Effector memory CD4-positive, alpha-beta T cell (primary cell): ENCODE data around the gene SPECC1L.

ENCODE experiments used
- DNase-seq, 3 donors: peaks; one replicate each; pipeline ENCODE4 v3.0.0-alpha.2; 2020
- H3K27ac ChIP-seq: 2 replicates; pipeline ENCODE4 v1.7.0; 2013; ENCODE audit warnings: mild to moderate bottlenecking, low read length, moderate library complexity; ENCODE audit not compliant: insufficient read depth, poor library complexity, severe bottlenecking
- H3K27me3 ChIP-seq: replicated peaks from 2 replicates; pipeline ENCODE4 v1.7.0; 2013; ENCODE audit warnings: mild to moderate bottlenecking, low read length; ENCODE audit not compliant: insufficient read depth, control insufficient read depth, poor library complexity, severe bottlenecking
- H3K36me3 ChIP-seq: 2 replicates; pipeline ENCODE4 v1.7.0; 2013; ENCODE audit warnings: mild to moderate bottlenecking, low read length, moderate library complexity; ENCODE audit not compliant: control insufficient read depth, insufficient read depth
- H3K4me1 ChIP-seq: 2 replicates; pipeline ENCODE4 v1.7.0; 2013; ENCODE audit warnings: low read length, mild to moderate bottlenecking; ENCODE audit not compliant: control insufficient read depth, insufficient read depth, poor library complexity, severe bottlenecking
- H3K4me3 ChIP-seq: 2 replicates; pipeline ENCODE4 v1.7.0; 2013; ENCODE audit warnings: low read length, low read depth, mild to moderate bottlenecking; ENCODE audit not compliant: insufficient read depth, poor library complexity, severe bottlenecking
- H3K9me3 ChIP-seq: 2 replicates; pipeline ENCODE4 v1.7.0; 2013; ENCODE audit warnings: mild to moderate bottlenecking, low read length, moderate library complexity; ENCODE audit not compliant: control insufficient read depth

The SPECC1L gene

DNA sequence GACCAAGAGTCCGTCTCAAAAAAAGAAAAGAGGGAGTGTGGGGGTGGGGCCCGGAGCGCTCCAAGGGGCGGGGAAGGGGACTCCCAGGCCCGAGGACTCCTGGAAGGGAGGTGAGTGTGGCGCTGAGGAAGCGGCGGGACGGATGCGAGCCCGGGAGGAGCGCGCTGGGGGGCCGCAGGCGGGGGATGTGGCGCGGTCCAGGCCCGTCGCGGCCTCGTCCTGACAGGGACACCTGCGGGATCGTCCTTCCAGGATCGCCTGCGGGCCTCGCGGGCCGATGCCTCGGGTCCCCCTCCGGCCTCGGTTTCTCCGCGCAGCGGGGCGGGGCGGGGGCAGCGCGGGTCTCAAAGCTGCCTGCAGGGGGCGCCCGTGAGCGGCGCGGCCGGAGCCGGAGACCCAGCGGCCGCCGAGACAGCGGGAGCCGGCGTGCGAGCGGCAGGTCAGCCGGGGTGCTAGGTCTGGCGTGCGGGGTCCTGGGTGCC lies 152.9 kb downstream of the SPECC1L start:
- peak; percentile 34 to 50 (median 37) for DNase-seq
- H3K27me3 ChIP-seq = no peaks in the 10 kb centered on the region
- H3K36me3 ChIP-seq = no peaks in the 10 kb centered on the region
- peak overlapping the region; percentile 61 for H3K4me3 ChIP-seq
- peak overlapping the region; percentile 25 for H3K27ac ChIP-seq
- H3K4me1 ChIP-seq = peaks cover 33% of the 10 kb centered on the region
- no peaks in the 10 kb centered on the region for H3K9me3 ChIP-seq

DNA sequence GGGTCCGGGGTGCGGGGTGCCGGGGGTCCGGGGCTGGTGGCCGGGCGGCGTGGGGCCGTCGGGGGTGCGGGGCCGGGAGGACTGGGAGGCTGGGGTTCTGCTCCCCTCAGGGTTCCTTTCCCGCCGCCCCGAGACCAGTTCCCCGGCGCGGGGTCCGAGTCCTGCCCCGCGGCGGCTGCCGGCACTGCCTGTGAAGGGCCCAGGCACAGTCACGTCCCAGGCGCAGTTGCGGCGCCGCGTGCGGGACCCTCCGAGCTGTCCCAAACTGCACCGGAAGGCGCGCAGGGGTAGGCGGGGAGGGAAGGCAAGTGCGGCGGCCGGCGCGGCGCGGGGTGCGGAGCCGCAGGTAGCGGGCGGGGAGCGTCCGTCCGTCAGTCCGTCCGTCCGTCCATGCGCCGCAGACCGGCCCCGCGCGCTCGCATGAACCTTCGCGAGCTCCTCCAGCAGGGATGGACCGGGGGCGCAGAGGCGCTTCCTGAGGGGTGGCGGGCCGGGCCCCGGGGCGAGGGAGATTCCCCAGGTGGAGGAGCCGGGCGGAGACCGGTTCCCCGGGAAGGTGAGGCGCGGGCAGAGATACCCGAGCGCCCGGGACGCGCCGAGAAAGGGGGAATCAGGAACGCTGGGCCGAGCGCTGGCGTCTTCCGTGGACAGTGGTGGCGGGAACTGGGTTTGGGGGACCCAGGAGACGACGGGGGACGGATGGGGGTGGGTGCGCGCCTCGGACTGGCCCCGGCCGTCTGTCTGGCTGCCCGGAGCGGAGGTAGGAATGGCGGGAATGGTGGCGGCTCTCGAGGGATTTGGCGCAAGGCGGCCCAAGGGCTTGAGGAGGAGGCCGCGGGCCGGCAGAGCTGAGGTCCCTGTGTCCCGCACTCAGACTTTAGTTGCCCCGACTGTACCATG lies 153.6 kb downstream of the SPECC1L start:
- no peak for DNase-seq
- Histone ChIP-seq H3K4me3 (peak overlapping the region; percentile 61), H3K36me3 (no peaks in the 10 kb centered on the region), H3K27ac (peak overlapping the region; percentile 32), H3K4me1 (peaks cover 39% of the 10 kb centered on the region), H3K9me3 (no peaks in the 10 kb centered on the region), H3K27me3 (no peaks in the 10 kb centered on the region)

DNA sequence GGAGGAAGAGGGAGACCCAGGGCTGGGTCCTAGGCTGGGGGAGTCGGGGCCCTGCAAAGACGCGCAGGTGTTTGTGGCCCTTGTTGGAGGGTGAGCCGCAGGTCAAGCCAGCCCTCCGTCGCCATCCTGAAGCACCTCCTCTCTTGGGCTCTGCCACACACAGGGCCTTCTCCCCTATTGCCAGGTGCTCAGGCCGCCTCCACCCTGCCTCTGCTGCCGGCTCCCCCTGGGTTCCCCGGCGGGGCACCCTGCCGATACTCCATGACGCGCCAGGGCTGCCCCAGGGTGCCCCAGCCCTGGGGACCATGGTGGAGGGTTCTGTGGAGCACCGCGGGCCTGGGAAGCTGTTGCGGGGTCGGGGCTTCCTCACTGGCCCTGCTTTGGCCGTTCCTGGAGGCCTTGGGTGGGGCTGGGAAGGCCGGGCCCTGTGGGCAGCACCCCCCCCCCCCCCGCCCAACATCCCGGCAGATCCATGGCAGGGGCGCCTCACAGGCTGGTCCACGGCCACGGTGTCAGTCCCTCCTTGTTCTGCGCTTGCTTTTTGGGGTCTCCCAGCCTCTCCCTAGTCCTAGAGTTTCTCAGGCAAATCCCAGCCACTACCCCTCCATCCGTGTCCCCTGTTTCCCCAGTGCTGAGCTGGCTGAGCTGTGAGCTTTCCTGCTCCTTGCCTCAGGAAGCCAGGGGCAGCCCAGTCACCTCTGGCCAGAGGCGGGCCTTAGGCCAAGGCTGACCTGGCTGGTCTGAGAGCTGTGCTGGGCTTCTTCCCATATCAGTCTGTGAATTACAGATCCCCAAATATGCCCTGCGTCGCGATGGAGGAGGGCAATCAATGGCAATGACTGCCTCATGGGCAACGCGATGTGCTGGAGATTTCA lies 154.5 kb downstream of the SPECC1L start:
- peaks cover 48% of the 10 kb centered on the region for H3K4me1 ChIP-seq
- peak overlapping the region; percentile 32 for H3K27ac ChIP-seq
- DNase-seq = no peak
- H3K36me3 ChIP-seq = no peaks in the 10 kb centered on the region
- no peak overlapping the region for H3K4me3 ChIP-seq
- H3K27me3 ChIP-seq = no peaks in the 10 kb centered on the region
- no peaks in the 10 kb centered on the region for H3K9me3 ChIP-seq

DNA sequence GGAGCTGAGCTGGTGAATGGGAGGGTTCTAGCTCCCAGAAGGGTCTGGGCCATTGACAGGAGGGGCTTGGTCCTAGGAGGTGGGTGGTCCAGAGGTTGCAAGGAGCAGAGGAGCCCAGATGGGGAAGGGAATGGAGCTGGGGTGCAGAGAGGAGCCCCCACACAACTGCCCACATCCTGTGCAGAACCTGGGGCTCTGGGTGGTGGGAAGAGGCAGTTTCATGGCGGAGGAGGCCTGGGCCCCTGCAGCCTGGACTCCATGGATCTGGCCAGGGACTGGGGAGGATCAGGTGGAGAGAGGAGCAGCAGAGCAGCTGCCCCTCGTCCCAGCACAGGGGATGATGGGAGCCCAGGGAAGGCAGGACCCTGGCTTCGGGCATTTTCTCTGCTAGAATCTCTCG lies 155.8 kb downstream of the SPECC1L start:
- DNase-seq = no peak
- no peaks in the 10 kb centered on the region for H3K27me3 ChIP-seq
- peaks cover 61% of the 10 kb centered on the region for H3K4me1 ChIP-seq
- H3K4me3 ChIP-seq = peak overlapping the region; percentile 65
- H3K27ac ChIP-seq = peak overlapping the region; percentile 89
- H3K9me3 ChIP-seq = no peaks in the 10 kb centered on the region
- H3K36me3 ChIP-seq = no peaks in the 10 kb centered on the region

DNA sequence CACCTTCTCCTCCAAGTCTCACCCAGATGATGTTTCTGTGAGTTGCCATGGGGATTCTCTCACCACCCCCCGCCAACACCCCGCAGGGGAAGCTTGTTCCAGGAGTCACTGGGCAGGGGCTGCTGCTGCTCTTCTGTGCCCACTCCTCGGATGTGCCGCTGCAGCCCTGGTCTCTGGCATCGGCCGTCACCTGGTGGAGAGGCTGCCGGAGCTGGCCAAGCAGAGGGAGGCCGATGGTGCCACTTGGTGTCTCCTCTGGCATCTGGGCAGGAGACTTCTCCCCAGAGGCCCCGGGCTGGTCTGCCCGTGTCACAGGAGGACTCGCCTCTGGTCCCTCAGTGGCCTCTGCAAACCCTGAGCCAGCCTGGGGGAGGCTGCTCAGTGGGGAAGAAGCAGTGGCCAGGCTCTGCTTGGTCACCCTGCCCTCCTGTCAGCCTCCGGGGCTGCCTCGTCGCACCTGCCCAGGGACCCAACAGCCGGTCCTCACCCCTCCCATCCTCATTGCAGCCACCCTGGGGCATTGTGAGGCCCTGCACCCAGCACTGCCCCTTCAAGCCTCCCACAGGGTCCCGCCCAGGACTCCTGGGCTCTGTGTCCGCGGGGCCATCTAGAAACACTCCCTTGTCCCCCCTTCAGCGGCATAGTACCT lies 156.3 kb downstream of the SPECC1L start:
- no peak for DNase-seq
- H3K9me3 ChIP-seq = no peaks in the 10 kb centered on the region
- H3K27me3 ChIP-seq = no peaks in the 10 kb centered on the region
- H3K4me1 ChIP-seq = peaks cover 64% of the 10 kb centered on the region
- peak overlapping the region; percentile 65 for H3K4me3 ChIP-seq
- H3K27ac ChIP-seq = peak overlapping the region; percentile 89
- H3K36me3 ChIP-seq = no peaks in the 10 kb centered on the region

DNA sequence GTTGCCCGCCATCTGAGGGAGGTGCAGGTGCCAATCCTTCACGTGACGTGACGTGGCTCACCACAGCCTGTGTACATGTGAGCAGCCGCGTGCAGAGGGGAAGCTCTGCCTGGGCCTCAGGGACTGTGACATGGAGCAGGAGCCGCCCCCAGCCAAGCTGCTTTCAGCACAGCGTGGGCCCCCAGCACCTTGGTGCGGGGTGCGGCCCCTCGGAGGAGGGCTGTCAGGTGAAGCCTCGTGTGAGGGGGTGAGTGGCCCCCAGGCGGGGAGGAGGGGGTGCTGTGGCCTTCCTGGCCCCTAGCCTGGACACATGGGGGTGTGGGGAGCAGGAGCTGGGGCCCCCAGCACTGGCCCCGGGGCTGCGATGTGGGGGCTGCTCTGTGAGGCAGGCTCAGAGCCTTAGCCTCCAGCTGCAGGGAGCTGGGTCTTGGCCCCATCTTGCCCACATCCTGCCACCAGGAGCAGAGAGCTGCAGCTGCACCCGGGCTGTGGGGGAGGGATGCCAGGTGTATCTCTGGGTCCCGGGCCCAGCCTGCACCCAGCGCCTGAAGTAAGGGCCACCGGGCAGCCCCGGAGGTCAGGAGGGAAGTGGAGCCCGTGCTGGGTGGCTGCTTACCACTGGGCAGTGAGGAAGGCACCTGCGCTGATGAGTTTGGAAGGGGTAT lies 157.0 kb downstream of the SPECC1L start, which contains the start of gene ADORA2A:
TSS of gene ADORA2A (plus strand) at position 100 of the 665 bp plus-strand sequence. CDS start 5,806 bp downstream, outside the sequence.
- H3K4me3 ChIP-seq = peak within 1 kb of the TSS; percentile 65

DNA sequence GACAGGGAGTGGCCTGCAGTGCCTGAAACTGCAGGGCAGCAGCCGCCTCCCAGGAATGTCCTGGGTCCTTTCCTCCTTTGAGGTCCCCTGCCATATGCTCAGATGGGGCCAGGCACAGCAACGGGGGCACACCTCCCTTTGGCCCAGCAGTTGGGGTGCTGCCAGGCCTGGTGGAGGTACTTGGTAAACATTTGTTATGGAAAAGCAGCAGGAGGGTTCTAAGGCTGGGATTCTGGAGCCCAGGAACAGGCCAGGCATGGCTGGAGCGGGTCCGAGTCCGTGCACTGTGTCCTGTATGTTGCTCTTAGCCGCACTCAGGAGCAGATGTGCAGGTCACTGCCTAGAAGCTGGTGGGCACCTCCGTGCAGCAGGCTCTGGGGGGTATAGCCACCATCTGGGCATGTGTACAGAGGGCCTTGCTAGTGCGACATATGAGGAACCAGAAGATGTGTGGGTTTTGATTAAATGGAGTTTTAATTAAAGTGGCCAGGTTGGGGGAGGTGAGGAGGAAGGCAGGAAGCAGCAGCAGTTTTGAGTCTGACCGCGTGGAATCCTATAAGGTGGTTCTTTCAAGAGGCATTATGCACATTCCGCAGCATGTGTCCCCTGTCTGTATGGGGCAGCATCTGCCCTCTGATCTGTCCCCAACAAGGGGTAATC lies 158.2 kb downstream of the SPECC1L start:
- Histone ChIP-seq H3K4me3 (peak overlapping the region; percentile 65), H3K4me1 (peaks cover 79% of the 10 kb centered on the region)
- no peak for DNase-seq

More for the DNA sequence above, 157.0 kb downstream of the SPECC1L start, which contains the start of gene ADORA2A:
- H3K27ac ChIP-seq = peak within 1 kb of the TSS; percentile 89
- H3K4me1 ChIP-seq = peaks cover 71% of the 10 kb centered on the region
- no peaks in the 10 kb centered on the region for H3K27me3 ChIP-seq
- H3K9me3 ChIP-seq = no peaks in the 10 kb centered on the region
- no peaks in the 10 kb centered on the region for H3K36me3 ChIP-seq
- DNase-seq = peak; percentile 75 to 81 (median 78)

DNA sequence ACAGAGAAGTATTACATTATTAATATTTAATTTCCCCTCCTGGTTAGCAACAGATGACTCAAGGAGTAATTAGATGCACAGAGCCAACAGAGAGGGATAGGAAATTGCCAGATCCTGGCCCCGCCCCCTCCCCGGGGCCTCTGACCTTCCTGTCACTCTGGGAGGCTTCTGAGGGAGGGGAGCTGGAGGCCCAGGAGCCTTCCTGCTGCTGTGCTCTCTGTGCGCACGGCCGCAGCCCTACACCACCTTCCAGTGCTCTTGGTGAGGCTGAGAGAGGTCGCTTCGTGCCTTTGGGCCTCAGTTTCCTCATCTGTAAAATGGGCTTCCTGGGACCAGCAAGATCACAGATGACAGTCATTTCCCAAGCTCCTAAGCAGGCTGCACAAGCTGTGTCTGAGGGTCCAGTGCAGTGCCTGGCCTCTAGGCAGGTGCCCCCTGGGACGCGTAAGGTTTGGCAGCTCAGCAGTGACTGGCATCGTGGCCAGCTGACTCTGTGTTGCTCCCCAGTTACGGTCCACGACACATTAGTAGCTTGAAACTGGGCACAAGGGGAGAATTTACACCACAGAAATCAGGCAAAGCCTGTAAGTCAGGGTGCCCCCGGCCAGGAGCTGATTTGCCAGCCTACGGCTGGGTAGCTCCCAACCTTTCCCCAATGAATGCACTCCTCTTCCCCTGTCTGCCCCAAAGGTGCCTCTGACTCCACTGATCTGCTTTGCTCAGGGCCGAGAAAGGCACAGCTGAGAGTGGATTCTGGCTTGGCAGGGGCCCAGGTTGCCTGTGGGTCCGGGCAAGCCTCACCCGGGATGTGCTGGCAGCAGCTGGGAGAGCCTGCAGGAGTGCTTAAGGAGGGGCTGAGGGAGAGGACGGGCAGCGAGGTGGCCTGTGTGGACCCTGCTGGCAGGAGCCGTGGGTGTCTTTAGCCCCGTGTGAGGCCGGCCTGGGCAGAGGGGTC lies 159.1 kb downstream of the SPECC1L start:
- H3K36me3 ChIP-seq = peaks cover 3% of the 10 kb centered on the region
- DNase-seq = peak; percentile 20 to 42 (median 36)

More for the DNA sequence above, 158.2 kb downstream of the SPECC1L start:
- Histone ChIP-seq H3K36me3 (peaks cover 3% of the 10 kb centered on the region), H3K9me3 (no peaks in the 10 kb centered on the region), H3K27ac (peak overlapping the region; percentile 89), H3K27me3 (no peaks in the 10 kb centered on the region)

More for the DNA sequence above, 159.1 kb downstream of the SPECC1L start:
- Histone ChIP-seq H3K9me3 (no peaks in the 10 kb centered on the region), H3K27me3 (no peaks in the 10 kb centered on the region), H3K4me1 (peaks cover 83% of the 10 kb centered on the region), H3K27ac (peak overlapping the region; percentile 89), H3K4me3 (peak overlapping the region; percentile 65)
